HEK293 (cell line): ENCODE data around the gene IP6K2.

Experiments
- CTCF ChIA-PET: fragments of 350-600 bp; formaldehyde crosslinking; extraction: SDS; loops from one replicate; lab custom pipeline; 2021; ENCODE audit warnings: antibody characterized with exemption; lab: Yijun Ruan, JAX
- POLR2A ChIA-PET: fragments of 300-600 bp; formaldehyde crosslinking; extraction: SDS; loops from one replicate; lab custom pipeline; 2020; ENCODE audit warnings: antibody characterized with exemption, inconsistent platforms; lab: Yijun Ruan, JAX
- H3K27ac ChIP-seq: fragments of 200-500 bp; sonication (Bioruptor generic); 2 replicates; pipeline ENCODE4 v1.5.1; 2014; ENCODE audit warnings: low read depth, low read length, control low read depth, inconsistent platforms; ENCODE audit errors: extremely low read depth
- H3K36me3 ChIP-seq, 2 experiments: fragments of 200-500 bp in 1 of 2; sonication (Bioruptor generic) in 1 of 2; 1 replicate in 1 of 2; 2 replicates in 1 of 2; pipeline ENCODE4 v1.5.1; 2014 to 2017; ENCODE audit warnings: inconsistent platforms in 2 of 2, low read length in 2 of 2; ENCODE audit not compliant: control insufficient read depth in 2 of 2, insufficient read depth in 1 of 2
- H3K4me1 ChIP-seq: fragments of 200-500 bp; sonication (Bioruptor generic); 2 replicates; pipeline ENCODE4 v1.5.1; 2014; ENCODE audit warnings: mild to moderate bottlenecking, low read length, inconsistent platforms; ENCODE audit not compliant: control insufficient read depth, insufficient read depth
- H3K4me3 ChIP-seq: 2 replicates; pipeline ENCODE4 v1.5.1; 2011; ENCODE audit warnings: low read depth, mild to moderate bottlenecking, control low read depth, low read length, moderate library complexity
- H3K9me3 ChIP-seq: fragments of 200-500 bp; sonication (Bioruptor generic); 2 replicates; pipeline ENCODE4 v1.5.1; 2014; ENCODE audit warnings: low read depth, low read length, inconsistent platforms; ENCODE audit not compliant: control insufficient read depth, insufficient read depth
- GFI1B ChIP-seq: fragments of 450-650 bp; formaldehyde crosslinking; IDR thresholded peaks from 2 replicates; pipeline ENCODE4 v1.5.1; 2016; ENCODE audit warnings: missing biosample characterization, missing genetic modification characterization
- GLI4 ChIP-seq: fragments of 450-650 bp; formaldehyde crosslinking; IDR thresholded peaks from 2 replicates; pipeline ENCODE4 v1.5.1; 2016; ENCODE audit warnings: missing biosample characterization, missing genetic modification characterization
- INSM2 ChIP-seq: fragments of 450-650 bp; formaldehyde crosslinking; IDR thresholded peaks from 2 replicates; pipeline ENCODE4 v1.5.1; 2016; ENCODE audit warnings: missing biosample characterization, missing genetic modification characterization
- KLF16 ChIP-seq: fragments of 450-650 bp; formaldehyde crosslinking; IDR thresholded peaks from 2 replicates; pipeline ENCODE4 v1.5.1; 2017; ENCODE audit warnings: missing biosample characterization, missing genetic modification characterization
- SETDB1 ChIP-seq: IDR thresholded peaks from one replicate; pipeline ENCODE4 v1.6.1; 2017; ENCODE audit warnings: mild to moderate bottlenecking, low read length, moderate library complexity, mixed read lengths; ENCODE audit not compliant: insufficient read length
- ZBTB8A ChIP-seq: fragments of 450-650 bp; formaldehyde crosslinking; IDR thresholded peaks from 2 replicates; pipeline ENCODE4 v1.5.1; 2016; ENCODE audit warnings: missing biosample characterization, missing genetic modification characterization
- ZFHX2 ChIP-seq: fragments of 450-650 bp; formaldehyde crosslinking; conservative IDR thresholded peaks from 2 replicates; pipeline ENCODE4 v1.5.1; 2016; ENCODE audit warnings: missing biosample characterization, missing genetic modification characterization
- ZFP69B ChIP-seq: fragments of 450-650 bp; formaldehyde crosslinking; IDR thresholded peaks from 2 replicates; pipeline ENCODE4 v1.5.1; 2016; ENCODE audit warnings: missing biosample characterization, missing genetic modification characterization
- ZNF138 ChIP-seq: fragments of 450-650 bp; formaldehyde crosslinking; IDR thresholded peaks from 2 replicates; pipeline ENCODE4 v1.5.1; 2016; ENCODE audit warnings: missing biosample characterization, missing genetic modification characterization, borderline replicate concordance
- ZNF146 ChIP-seq: fragments of 450-650 bp; formaldehyde crosslinking; IDR thresholded peaks from 2 replicates; pipeline ENCODE4 v1.5.1; 2016; ENCODE audit warnings: missing biosample characterization, missing genetic modification characterization
- ZNF214 ChIP-seq: fragments of 450-650 bp; formaldehyde crosslinking; IDR thresholded peaks from 2 replicates; pipeline ENCODE4 v1.5.1; 2017; ENCODE audit warnings: missing biosample characterization, mild to moderate bottlenecking, missing genetic modification characterization, borderline replicate concordance
- ZNF274 ChIP-seq, 2 experiments: fragments of 200-500 bp in 1 of 2; fragments of 450-650 bp in 1 of 2; sonication (Bioruptor generic) in 1 of 2; formaldehyde crosslinking in 1 of 2; IDR thresholded peaks; 2 replicates each; pipeline versions ENCODE4 v1.5.1 to v1.6.1; 2014 to 2016; ENCODE audit warnings: borderline replicate concordance in 1 of 2, inconsistent platforms in 1 of 2, low read length in 1 of 2, missing biosample characterization in 1 of 2, missing genetic modification characterization in 1 of 2
- ZNF302 ChIP-seq: fragments of 450-650 bp; formaldehyde crosslinking; IDR thresholded peaks from 2 replicates; pipeline ENCODE4 v1.5.1; 2016; ENCODE audit warnings: missing biosample characterization, missing genetic modification characterization, low read depth
- ZNF324 ChIP-seq: fragments of 450-650 bp; formaldehyde crosslinking; IDR thresholded peaks from 2 replicates; pipeline ENCODE4 v1.5.1; 2016; ENCODE audit warnings: missing biosample characterization, missing genetic modification characterization
- ZNF416 ChIP-seq: fragments of 450-650 bp; formaldehyde crosslinking; IDR thresholded peaks from 2 replicates; pipeline ENCODE4 v1.5.1; 2016; ENCODE audit warnings: missing biosample characterization, missing genetic modification characterization
- ZNF449 ChIP-seq: fragments of 450-650 bp; formaldehyde crosslinking; IDR thresholded peaks from 2 replicates; pipeline ENCODE4 v1.5.1; 2017; ENCODE audit warnings: missing biosample characterization, mild to moderate bottlenecking, missing genetic modification characterization, moderate library complexity
- ZNF510 ChIP-seq: fragments of 450-650 bp; formaldehyde crosslinking; IDR thresholded peaks from 2 replicates; pipeline ENCODE4 v1.5.1; 2018; ENCODE audit warnings: mild to moderate bottlenecking, missing genetic modification characterization, missing biosample characterization; ENCODE audit not compliant: insufficient replicate concordance
- ZNF514 ChIP-seq: fragments of 450-650 bp; formaldehyde crosslinking; IDR thresholded peaks from 2 replicates; pipeline ENCODE4 v1.5.1; 2016; ENCODE audit warnings: missing biosample characterization, missing genetic modification characterization
- ZNF518A ChIP-seq: fragments of 450-650 bp; formaldehyde crosslinking; conservative IDR thresholded peaks from 2 replicates; pipeline ENCODE4 v1.5.1; 2016; ENCODE audit warnings: low read depth, missing biosample characterization, missing genetic modification characterization
- ZNF600 ChIP-seq: fragments of 450-650 bp; formaldehyde crosslinking; IDR thresholded peaks from 2 replicates; pipeline ENCODE4 v1.5.1; 2016; ENCODE audit warnings: missing biosample characterization, missing genetic modification characterization
- ZNF623 ChIP-seq: fragments of 450-650 bp; formaldehyde crosslinking; IDR thresholded peaks from 2 replicates; pipeline ENCODE4 v1.5.1; 2016; ENCODE audit warnings: missing biosample characterization, missing genetic modification characterization
- ZNF629 ChIP-seq: fragments of 450-650 bp; formaldehyde crosslinking; IDR thresholded peaks from 2 replicates; pipeline ENCODE4 v1.5.1; 2017; ENCODE audit warnings: missing biosample characterization, missing genetic modification characterization
- ZNF677 ChIP-seq: fragments of 450-650 bp; IDR thresholded peaks from 2 replicates; pipeline ENCODE4 v1.5.0; 2018; ENCODE audit warnings: missing biosample characterization, mild to moderate bottlenecking, missing genetic modification characterization, moderate library complexity
- ZNF777 ChIP-seq: fragments of 450-650 bp; formaldehyde crosslinking; IDR thresholded peaks from 2 replicates; pipeline ENCODE4 v1.5.1; 2017; ENCODE audit warnings: missing biosample characterization, missing genetic modification characterization, borderline replicate concordance

Gene IP6K2

GRCh38 chr3:48702320-48702920 is 14.6 kb downstream of the IP6K2 start:
- CTCF ChIA-PET = no interaction called here
- Histone ChIP-seq H3K4me1 (no peaks in the 10 kb centered on the region), H3K4me3 (no peak overlapping the region), H3K9me3 (no peaks in the 10 kb centered on the region)
- POLR2A ChIA-PET = no interaction called here
- TF ChIP-seq ZNF623 (tag by site-specific recombination) (peak; percentile 76), SETDB1 (no peak)
- TF ChIP-seq, all 188 proteins: peak for 1
- no peak overlapping the region for H3K27ac ChIP-seq
- H3K36me3 ChIP-seq = peaks cover 8 to 66% of the 10 kb centered on the region in 2 experiments; a peak in 2 of 3 replicates

GRCh38 chr3:48700731-48701405 is 16.2 kb downstream of the IP6K2 start:
- ChIA-PET CTCF (no interaction called here), POLR2A (no interaction called here)
- H3K27ac ChIP-seq = no peak overlapping the region
- H3K9me3 ChIP-seq = no peaks in the 10 kb centered on the region
- H3K36me3 ChIP-seq = peaks cover 5 to 59% of the 10 kb centered on the region in 2 experiments; a peak in 2 of 3 replicates
- TF ChIP-seq ZNF214 (tag by site-specific recombination) = no peak
- no peak for TF ChIP-seq KLF16 (tag by site-specific recombination)
- no peak for TF ChIP-seq ZNF677
- no peak for TF ChIP-seq ZNF518A
- no peak for TF ChIP-seq ZNF600 (tag by site-specific recombination)
- TF ChIP-seq ZNF777 = no peak
- no peak for TF ChIP-seq GLI4 (tag by site-specific recombination)
- no peak for TF ChIP-seq ZNF146 (tag by site-specific recombination)
- no peaks in the 10 kb centered on the region for H3K4me1 ChIP-seq
- no peak overlapping the region for H3K4me3 ChIP-seq

GRCh38 chr3:48698891-48699290 is 18.1 kb downstream of the IP6K2 start:
- Histone ChIP-seq H3K4me3 (no peak overlapping the region), H3K36me3 (peaks cover 8 to 65% of the 10 kb centered on the region in 2 experiments; a peak in 2 of 3 replicates), H3K9me3 (no peaks in the 10 kb centered on the region), H3K27ac (no peak overlapping the region), H3K4me1 (peaks cover 5% of the 10 kb centered on the region)
- POLR2A ChIA-PET = no interaction called here
- CTCF ChIA-PET = interaction anchor here (0.7 to 1.0 kb wide), 2 partner anchors 31 to 387 kb away, joined by 3 read pairs; no protein-coding TSS in a partner anchor
- TF ChIP-seq ZFHX2 (tag by site-specific recombination) (no peak), ZNF324 (tag by site-specific recombination) (no peak), ZNF449 (tag by site-specific recombination) (no peak), ZNF274 (IDR thresholded peaks at IDR 0.05; ENCODE audit: low read length) (no peak), ZNF274 (tag by site-specific recombination; IDR thresholded peaks at IDR 0.05; ENCODE audit: borderline replicate concordance) (no peak), GFI1B (no peak), ZNF629 (no peak), ZNF138 (no peak), ZBTB8A (tag by site-specific recombination) (no peak), ZFP69B (tag by site-specific recombination) (no peak), ZNF510 (no peak), INSM2 (no peak), ZNF302 (tag by site-specific recombination) (no peak), ZNF514 (no peak), ZNF416 (tag by site-specific recombination) (no peak)
